ENCODE measurements around the gene UBAC1.

The UBAC1 gene

GRCh38 chr9:135911233-135911632 is 49.9 kb downstream of the UBAC1 start:
- peak; percentile 30 for DNase-seq

- peak; percentile 54 for DNase-seq
These were observed 50.4 kb downstream of the UBAC1 start for GRCh38 chr9:135910757-135911156.

GRCh38 chr9:135910216-135910615 is 51.0 kb downstream of the UBAC1 start:
- DNase-seq: no peak

GRCh38 chr9:135909371-135909770 is 51.8 kb downstream of the UBAC1 start:
- peak; percentile 41 for DNase-seq

- DNase-seq: peak; percentile 62
These were observed 52.4 kb downstream of the UBAC1 start for GRCh38 chr9:135908754-135909204.

- no peak for DNase-seq
These were observed 53.0 kb downstream of the UBAC1 start for GRCh38 chr9:135908093-135908753.

- peak; percentile 98 for DNase-seq
These were observed 53.6 kb downstream of the UBAC1 start, which contains the start of gene CAMSAP1 for GRCh38 chr9:135907431-135908092. Gene CAMSAP1, minus strand, starts transcription at chr9:135907546. Its CDS starts 387 bp downstream, at chr9:135907159.

GRCh38 chr9:135907006-135907430 is 54.2 kb downstream of the UBAC1 start:
- DNase-seq: no peak

GRCh38 chr9:135906291-135907005 is 54.7 kb downstream of the UBAC1 start:
- peak; percentile 74 for DNase-seq

GRCh38 chr9:135905380-135906258 is 55.6 kb downstream of the UBAC1 start:
- peak; percentile 90 for DNase-seq

- peak; percentile 34 for DNase-seq
These were observed 57.2 kb downstream of the UBAC1 start for GRCh38 chr9:135903786-135904520.

- DNase-seq: no peak
These were observed 57.9 kb downstream of the UBAC1 start for GRCh38 chr9:135903358-135903656.

- DNase-seq: peak; percentile 27
These were observed 58.4 kb downstream of the UBAC1 start for GRCh38 chr9:135902655-135903357.

GRCh38 chr9:135901826-135902225 is 59.3 kb downstream of the UBAC1 start:
- DNase-seq: peak; percentile 34

GRCh38 chr9:135901031-135901758 is 60.0 kb downstream of the UBAC1 start:
- no peak for DNase-seq

- DNase-seq: peak; percentile 55
These were observed 62.4 kb downstream of the UBAC1 start for GRCh38 chr9:135898634-135899407.

GRCh38 chr9:135896626-135897025 is 64.5 kb downstream of the UBAC1 start:
- DNase-seq: peak; percentile 54

- DNase-seq: no peak
These were observed 65.0 kb downstream of the UBAC1 start for GRCh38 chr9:135896205-135896604.

- DNase-seq: no peak
These were observed 65.8 kb downstream of the UBAC1 start for GRCh38 chr9:135895202-135895848.

Measured in activated effector memory CD4-positive, alpha-beta T cell treated with anti-CD3 and anti-CD28 coated beads, Interleukin-2, amount 50 U/mL, for 16 hours (primary cell).